HepG2 (cell line): ENCODE results near the gene PHF8. TPM values are rescaled to one million over a fixed set of nuclear protein-coding genes. Genes with fewer than 3 reads are reported as not detected.

Experiments used
- ATF6 ChIP-seq: sonication (generic); formaldehyde crosslinking; conservative IDR thresholded peaks from 2 replicates; pipeline ENCODE4 v1.4.0; 2020; ENCODE audit warnings: missing genetic modification reagents
- FOXP1 ChIP-seq, 2 experiments: fragments of 450-650 bp in 1 of 2; IDR thresholded peaks; 2 replicates each; pipeline ENCODE4 v1.6.1; 2017 to 2018; ENCODE audit warnings: antibody characterized with exemption in 1 of 2
- KDM2A ChIP-seq: sonication (generic); formaldehyde crosslinking; IDR thresholded peaks from 2 replicates; pipeline ENCODE4 v1.4.0; 2020; ENCODE audit warnings: low read depth, missing genetic modification reagents, borderline replicate concordance
- MAX ChIP-seq: IDR thresholded peaks from 2 replicates; pipeline ENCODE4 v1.6.1; 2012; ENCODE audit warnings: inconsistent platforms
- MXD1 ChIP-seq: sonication (generic); formaldehyde crosslinking; IDR thresholded peaks from 2 replicates; pipeline ENCODE4 v1.4.0; 2020; ENCODE audit warnings: mild to moderate bottlenecking, missing genetic modification reagents
- PAX8 ChIP-seq: sonication (generic); formaldehyde crosslinking; IDR thresholded peaks from 2 replicates; pipeline ENCODE4 v1.8.0; 2022; ENCODE audit warnings: mild to moderate bottlenecking, missing genetic modification reagents, borderline replicate concordance
- REPIN1 ChIP-seq: sonication (generic); formaldehyde crosslinking; IDR thresholded peaks from 2 replicates; pipeline ENCODE4 v1.8.0; 2022; ENCODE audit warnings: missing genetic modification reagents, low read depth, mild to moderate bottlenecking, borderline replicate concordance
- ZNF180 ChIP-seq: sonication (generic); formaldehyde crosslinking; IDR thresholded peaks from 2 replicates; pipeline ENCODE4 v1.4.0; 2020; ENCODE audit warnings: low read depth, missing genetic modification reagents, borderline replicate concordance
- ZNF367 ChIP-seq: sonication (generic); formaldehyde crosslinking; IDR thresholded peaks from 2 replicates; pipeline ENCODE4 v1.4.0; 2020; ENCODE audit warnings: missing genetic modification reagents, borderline replicate concordance
- ZNF552 ChIP-seq: sonication (generic); formaldehyde crosslinking; IDR thresholded peaks from 2 replicates; pipeline ENCODE4 v1.9.0; 2022; ENCODE audit warnings: missing genetic modification reagents, mild to moderate bottlenecking, borderline replicate concordance
- ZNF605 ChIP-seq: sonication (generic); formaldehyde crosslinking; IDR thresholded peaks from 2 replicates; pipeline ENCODE4 v1.8.0; 2022; ENCODE audit warnings: mild to moderate bottlenecking, missing genetic modification reagents
- ZNF607 ChIP-seq: sonication (generic); formaldehyde crosslinking; IDR thresholded peaks from 2 replicates; pipeline ENCODE4 v1.5.1; 2020; ENCODE audit warnings: missing genetic modification reagents, mild to moderate bottlenecking, borderline replicate concordance
- ZNF790 ChIP-seq: sonication (generic); formaldehyde crosslinking; IDR thresholded peaks from 2 replicates; pipeline ENCODE4 v1.8.0; 2022; ENCODE audit warnings: missing genetic modification reagents, mild to moderate bottlenecking, borderline replicate concordance
- polyA plus RNA-seq, 8 experiments: library from polyadenylated mRNA; depleted of rRNA in 3 of 8; stranded (reverse) in 7 of 8; unstranded in 1 of 8; fragments of >200 nt; fragmentation: Illumina TruSeq in 4 of 8; extraction: Trizol in 4 of 8; gene quantifications; 2 replicates each; pipeline versions ENCODE4 v1.2.1 to v1.2.3, GENCODE V29; 2011 to 2016; ENCODE audit warnings: low read depth in 4 of 8, missing spikeins in 1 of 8, mixed read lengths in 1 of 8; ENCODE audit not compliant: insufficient read depth in 1 of 8
- total RNA-seq, 5 experiments: library from RNA; depleted of rRNA; stranded (reverse); fragments of >200 nt; fragmentation: Illumina TruSeq; extraction: Trizol; gene quantifications; 2 replicates each; pipeline ENCODE4 v1.2.3, GENCODE V29; 2016; ENCODE audit warnings: low read depth in 1 of 5
- TF ChIP-seq, protein P1 (sequence below), 2 experiments: sonication (generic) in 1 of 2; formaldehyde crosslinking in 1 of 2; IDR thresholded peaks; 2 replicates each; pipeline versions ENCODE4 v1.6.1 to v1.9.0; 2014 to 2022; ENCODE audit warnings: antibody characterized with exemption in 1 of 2, borderline replicate concordance in 1 of 2, inconsistent platforms in 1 of 2, low read depth in 1 of 2, missing genetic modification reagents in 1 of 2
- TF ChIP-seq, protein P2 (sequence below): sonication (generic); formaldehyde crosslinking; IDR thresholded peaks from 2 replicates; pipeline ENCODE4 v1.5.0; 2020; ENCODE audit warnings: missing genetic modification reagents, mild to moderate bottlenecking, borderline replicate concordance
- TF ChIP-seq, protein P3 (sequence below): IDR thresholded peaks from 2 replicates; pipeline ENCODE4 v1.6.1; 2016; ENCODE audit warnings: missing compliant biosample characterization, missing genetic modification reagents, borderline replicate concordance

Gene PHF8
- total and polyA plus RNA-seq, 2 of the 13 experiments (the other 11 are each of a cell fraction or from before 2014, with no cell fraction given), result 15.5 to 19.1 TPM

- TF ChIP-seq, protein P1, sequence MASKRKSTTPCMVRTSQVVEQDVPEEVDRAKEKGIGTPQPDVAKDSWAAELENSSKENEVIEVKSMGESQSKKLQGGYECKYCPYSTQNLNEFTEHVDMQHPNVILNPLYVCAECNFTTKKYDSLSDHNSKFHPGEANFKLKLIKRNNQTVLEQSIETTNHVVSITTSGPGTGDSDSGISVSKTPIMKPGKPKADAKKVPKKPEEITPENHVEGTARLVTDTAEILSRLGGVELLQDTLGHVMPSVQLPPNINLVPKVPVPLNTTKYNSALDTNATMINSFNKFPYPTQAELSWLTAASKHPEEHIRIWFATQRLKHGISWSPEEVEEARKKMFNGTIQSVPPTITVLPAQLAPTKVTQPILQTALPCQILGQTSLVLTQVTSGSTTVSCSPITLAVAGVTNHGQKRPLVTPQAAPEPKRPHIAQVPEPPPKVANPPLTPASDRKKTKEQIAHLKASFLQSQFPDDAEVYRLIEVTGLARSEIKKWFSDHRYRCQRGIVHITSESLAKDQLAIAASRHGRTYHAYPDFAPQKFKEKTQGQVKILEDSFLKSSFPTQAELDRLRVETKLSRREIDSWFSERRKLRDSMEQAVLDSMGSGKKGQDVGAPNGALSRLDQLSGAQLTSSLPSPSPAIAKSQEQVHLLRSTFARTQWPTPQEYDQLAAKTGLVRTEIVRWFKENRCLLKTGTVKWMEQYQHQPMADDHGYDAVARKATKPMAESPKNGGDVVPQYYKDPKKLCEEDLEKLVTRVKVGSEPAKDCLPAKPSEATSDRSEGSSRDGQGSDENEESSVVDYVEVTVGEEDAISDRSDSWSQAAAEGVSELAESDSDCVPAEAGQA (IDR thresholded peaks at IDR 0.05; ENCODE audit: low read depth), result peak; percentile 43; the same call in 1 of the 2 replicates
- TF ChIP-seq, protein P1 (CRISPR knock-in tag; IDR thresholded peaks at IDR 0.05; ENCODE audit: borderline replicate concordance), result no peak
- TF ChIP-seq ZNF367 (CRISPR knock-in tag), result no peak
- peak; percentile 49 for TF ChIP-seq KDM2A (CRISPR knock-in tag)
- TF ChIP-seq, protein P2, sequence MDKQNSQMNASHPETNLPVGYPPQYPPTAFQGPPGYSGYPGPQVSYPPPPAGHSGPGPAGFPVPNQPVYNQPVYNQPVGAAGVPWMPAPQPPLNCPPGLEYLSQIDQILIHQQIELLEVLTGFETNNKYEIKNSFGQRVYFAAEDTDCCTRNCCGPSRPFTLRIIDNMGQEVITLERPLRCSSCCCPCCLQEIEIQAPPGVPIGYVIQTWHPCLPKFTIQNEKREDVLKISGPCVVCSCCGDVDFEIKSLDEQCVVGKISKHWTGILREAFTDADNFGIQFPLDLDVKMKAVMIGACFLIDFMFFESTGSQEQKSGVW, result no peak
- TF ChIP-seq FOXP1 (IDR thresholded peaks at IDR 0.05), result no peak
- no peak for TF ChIP-seq FOXP1 (CRISPR knock-in tag; IDR thresholded peaks at IDR 0.05)
- TF ChIP-seq ZNF605 (CRISPR knock-in tag), result peak; percentile 16; the same call in 1 of the 2 replicates
- TF ChIP-seq ZNF607, result 0 out of 2 replicates have a peak, but pooled peaks have one; percentile 20
- 0 out of 2 replicates have a peak, but pooled peaks have one; percentile 44 for TF ChIP-seq MXD1 (CRISPR knock-in tag)
- no peak; the same call in 1 of the 2 replicates for TF ChIP-seq PAX8
- TF ChIP-seq ZNF180 (CRISPR knock-in tag), result no peak
- 0 out of 2 replicates have a peak, but pooled peaks have one; percentile 75 for TF ChIP-seq ZNF790
- TF ChIP-seq, protein P3, sequence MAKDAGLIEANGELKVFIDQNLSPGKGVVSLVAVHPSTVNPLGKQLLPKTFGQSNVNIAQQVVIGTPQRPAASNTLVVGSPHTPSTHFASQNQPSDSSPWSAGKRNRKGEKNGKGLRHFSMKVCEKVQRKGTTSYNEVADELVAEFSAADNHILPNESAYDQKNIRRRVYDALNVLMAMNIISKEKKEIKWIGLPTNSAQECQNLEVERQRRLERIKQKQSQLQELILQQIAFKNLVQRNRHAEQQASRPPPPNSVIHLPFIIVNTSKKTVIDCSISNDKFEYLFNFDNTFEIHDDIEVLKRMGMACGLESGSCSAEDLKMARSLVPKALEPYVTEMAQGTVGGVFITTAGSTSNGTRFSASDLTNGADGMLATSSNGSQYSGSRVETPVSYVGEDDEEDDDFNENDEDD (CRISPR knock-in tag), result no peak
- TF ChIP-seq ATF6 (CRISPR knock-in tag), result no peak
- TF ChIP-seq MAX, result 0 out of 2 replicates have a peak, but pooled peaks have one; percentile 18
- no peak for TF ChIP-seq ZNF552 (CRISPR knock-in tag)
- TF ChIP-seq REPIN1 (CRISPR knock-in tag), result peak; percentile 42; the same call in 1 of the 2 replicates
Measured at GRCh38 chrX:54044126-54044876, at the start of gene PHF8 (continued).
